Spinal cord (tissue), 10 donors: Measurements from ENCODE around the gene IQSEC2. TPM values are rescaled to one million over a fixed set of nuclear protein-coding genes. Genes with fewer than 3 reads are reported as not detected.

Source experiments
- DNase-seq, 6 donors: peaks; one replicate each; pipeline versions ENCODE4 v3.0.0 to v3.0.0-alpha.2; 2013 to 2015; ENCODE audit warnings: low spot score in 6 of 6, low read depth in 4 of 6
- H3K27ac ChIP-seq: one replicate; pipeline ENCODE4 v1.5.1; 2013; ENCODE audit warnings: low read depth, low read length, control low read depth
- H3K27me3 ChIP-seq: one replicate; pipeline ENCODE4 v1.6.1; 2013; ENCODE audit warnings: low read length; ENCODE audit not compliant: control insufficient read depth, insufficient read depth
- H3K36me3 ChIP-seq: one replicate; pipeline ENCODE4 v1.6.1; 2013; ENCODE audit warnings: low read length; ENCODE audit not compliant: control insufficient read depth, insufficient read depth
- H3K4me1 ChIP-seq: one replicate; pipeline ENCODE4 v1.6.1; 2013; ENCODE audit warnings: low read length; ENCODE audit not compliant: control insufficient read depth, insufficient read depth
- H3K4me3 ChIP-seq: one replicate; pipeline ENCODE4 v1.5.1; 2013; ENCODE audit warnings: low read depth, low read length, control low read depth
- H3K9me3 ChIP-seq: one replicate; pipeline ENCODE4 v1.6.1; 2013; ENCODE audit warnings: low read length; ENCODE audit not compliant: control insufficient read depth, insufficient read depth
- WGBS: methylation state at CpG from one replicate; pipeline ENCODE4 v1.1.5; 2013; ENCODE audit warnings: missing lambda C conversion rate; ENCODE audit not compliant: insufficient coverage; 5-methylcytosine and 5-hydroxymethylcytosine counted together
- polyA plus RNA-seq, 2 donors: library from polyadenylated mRNA; unstranded; fragments of 120-200 nt; gene quantifications; one replicate each; pipeline ENCODE4 v1.2.1, GENCODE V29; 2013; ENCODE audit not compliant: insufficient read length in 2 of 2
- small RNA-seq: library from RNA; depleted of rRNA; stranded (forward); fragments of <200 nt; gene quantifications from one replicate; pipeline ENCODE3, GENCODE V24; 2014; ENCODE audit warnings: low replicate concordance
- total RNA-seq, 2 donors: library from RNA; depleted of rRNA in 1 of 2; stranded (reverse); fragments of 120-200 nt in 1 of 2; fragments of >200 nt in 1 of 2; gene quantifications; one replicate each; pipeline versions ENCODE4 v1.2.3 to v1.2.4, GENCODE V29; 2013 to 2014
- donor health status: healthy.

Gene IQSEC2
- total and polyA plus RNA-seq, 4 donors, result 11.8 to 47.8 (median 28.8) TPM

DNA sequence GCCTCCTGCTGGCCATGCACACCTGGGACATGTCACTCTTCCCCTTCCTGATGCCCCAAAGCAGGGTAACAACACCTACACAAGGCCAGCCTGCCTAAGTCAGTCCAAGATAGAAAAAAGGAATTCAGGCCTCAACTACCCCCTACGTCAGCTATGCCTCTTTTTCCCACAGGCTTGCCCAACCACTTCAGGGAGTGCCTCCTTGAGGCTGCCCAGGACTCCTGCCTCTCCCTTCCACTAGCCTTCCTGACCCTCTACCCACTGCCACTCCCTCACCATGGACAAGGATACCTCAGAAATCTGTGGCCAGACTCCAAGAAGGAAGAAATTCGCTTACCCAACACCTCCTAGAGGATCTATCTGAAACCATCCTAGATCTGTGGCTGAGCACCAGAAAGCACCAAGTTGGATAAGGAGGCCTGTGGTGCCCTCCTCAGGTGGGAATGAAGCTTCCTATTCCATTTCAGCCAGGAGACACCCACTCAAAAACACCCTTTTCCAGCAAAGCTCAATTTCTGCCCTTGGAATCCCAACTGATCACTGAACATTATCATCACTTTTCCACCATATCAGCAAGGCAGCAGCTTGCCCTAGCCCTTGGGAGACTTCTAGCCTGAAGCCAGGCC, 58.2 kb downstream of the IQSEC2 start:
- peaks cover 37% of the 10 kb centered on the region for H3K36me3 ChIP-seq
- H3K27me3 ChIP-seq, result peaks cover 1% of the 10 kb centered on the region
- DNase-seq, result peak in 1 of 6 donors; percentile 1
- WGBS, result 64% methylated on average over 1 of the region's 2 CpGs
- H3K4me3 ChIP-seq, result peak overlapping the region; percentile 94
- H3K4me1 ChIP-seq, result peaks cover 27% of the 10 kb centered on the region
- no peak overlapping the region for H3K27ac ChIP-seq
- H3K9me3 ChIP-seq, result no peaks in the 10 kb centered on the region

Small RNAs within 50 kb of the gene (small RNA-seq; reads per million reads assigned to genes)
- not detected for gene RF00019

Other genes with a start within 250 kb of the IQSEC2 start
- gene GPR173, start 232.8 kb downstream of the IQSEC2 start, total RNA-seq, result 10 to 100 TPM; 12.5 to 14.0 TPM
- gene GPR173, start 232.8 kb downstream of the IQSEC2 start, polyA plus RNA-seq, result 10 to 100 TPM; 36.3 to 45.4 TPM
- gene TSPYL2, start 199.2 kb downstream of the IQSEC2 start, total RNA-seq, result 10 to 100 TPM; 32.2 to 32.4 TPM
- 10 to 100 TPM; 56.6 to 72.0 TPM for gene TSPYL2, start 199.2 kb downstream of the IQSEC2 start, polyA plus RNA-seq
- gene KANTR, start 187.4 kb downstream of the IQSEC2 start, total RNA-seq, result 10 to 100 TPM; 18.6 to 32.8 TPM
- 10 to 100 TPM; 25.0 to 46.4 TPM for gene KANTR, start 187.4 kb downstream of the IQSEC2 start, polyA plus RNA-seq
- 10 to 100 TPM; 82.0 to 82.4 TPM for gene KDM5C, start 56.4 kb downstream of the IQSEC2 start, total RNA-seq
- gene KDM5C, start 56.4 kb downstream of the IQSEC2 start, polyA plus RNA-seq, result 10 to 100 TPM; 60.2 to 63.7 TPM
- gene SMC1A, start 141.1 kb upstream of the IQSEC2 start, total RNA-seq, result 10 to 100 TPM; 22.9 to 28.4 TPM
- 10 to 100 TPM; 40.8 to 63.6 TPM for gene SMC1A, start 141.1 kb upstream of the IQSEC2 start, polyA plus RNA-seq
- gene RIBC1, start 141.3 kb upstream of the IQSEC2 start, total RNA-seq, result 10 to 100 TPM in 1 of 2 donors, 1 to 10 TPM in 1; 1.8 to 11.0 TPM
- gene RIBC1, start 141.3 kb upstream of the IQSEC2 start, polyA plus RNA-seq, result 1 to 10 TPM; 5.4 to 7.4 TPM
- 100 to 1,000 TPM in 1 of 2 donors, 10 to 100 TPM in 1; 42.7 to 102 TPM for gene HSD17B10, start 152.8 kb upstream of the IQSEC2 start, total RNA-seq
- 10 to 100 TPM; 89.8 to 96.6 TPM for gene HSD17B10, start 152.8 kb upstream of the IQSEC2 start, polyA plus RNA-seq